H1 (cell line): ENCODE measurements around the gene PMM1. TPM values are rescaled to one million over a fixed set of nuclear protein-coding genes. Genes with fewer than 3 reads are reported as not detected.

Source experiments
- RNF2 ChIP-seq: fragments of 200-900, 300-1000 bp; sonication (generic); IDR thresholded peaks from 2 replicates; pipeline ENCODE4 v1.7.1; 2016; ENCODE audit warnings: borderline replicate concordance, low read depth, mild to moderate bottlenecking, antibody characterized with exemption, low read length; ENCODE audit not compliant: poor library complexity, severe bottlenecking; ENCODE audit errors: missing control alignments
- polyA plus RNA-seq, 7 experiments: library from polyadenylated mRNA; depleted of rRNA in 3 of 7; stranded (reverse) in 5 of 7; unstranded in 2 of 7; fragments of >200 nt in 5 of 7; fragments of 200-250 nt in 2 of 7; gene quantifications; 1 replicate in 5 of 7; 2 replicates in 1 of 7; 4 replicates in 1 of 7; pipeline versions ENCODE4 v1.2.1 to v1.2.3, GENCODE V29; 2011 to 2013; ENCODE audit warnings: missing spikeins in 2 of 7, mixed read lengths in 2 of 7
- total RNA-seq: library from RNA; stranded (reverse); fragmentation: NEBNext Ultra II Directional; extraction: Animal tissue kit (Norgen Biotek cat#: 25700); gene quantifications from 2 replicates; pipeline ENCODE4 v1.2.1, GENCODE V29; 2021

Gene PMM1
- total and polyA plus RNA-seq, 2 of the 8 experiments (the other 6 are each of a cell fraction or from before 2014, with no cell fraction given) = 11.3 to 20.0 TPM

- no peak for TF ChIP-seq RNF2
Measured at GRCh38 chr22:41575533-41575932, 14.1 kb downstream of the PMM1 start (continued).
